Endothelial cell of umbilical vein (primary cell): Measurements from ENCODE around the gene UBL5.

Experiments
- CTCF ChIP-seq, 2 donors: IDR thresholded peaks; 1 replicate in 1 of 2; 2 replicates in 1 of 2; pipeline ENCODE4 v1.5.1; 2011; ENCODE audit warnings: low read length in 2 of 2, mild to moderate bottlenecking in 2 of 2, moderate library complexity in 2 of 2, control low read depth in 1 of 2, inconsistent platforms in 1 of 2, low read depth in 1 of 2; ENCODE audit not compliant: insufficient read depth in 1 of 2; ENCODE audit errors: extremely low read depth in 1 of 2
- EZH2 ChIP-seq: IDR thresholded peaks from 2 replicates; pipeline ENCODE4 v1.6.1; 2012; ENCODE audit warnings: borderline replicate concordance, low read depth, mild to moderate bottlenecking, moderate library complexity, low read length, inconsistent platforms; ENCODE audit not compliant: severe bottlenecking
- FOS ChIP-seq: IDR thresholded peaks from 2 replicates; pipeline ENCODE4 v1.6.1; 2011; ENCODE audit warnings: mild to moderate bottlenecking, low read length, moderate library complexity, borderline replicate concordance; ENCODE audit not compliant: insufficient read depth
- GATA2 ChIP-seq: IDR thresholded peaks from 2 replicates; pipeline ENCODE4 v1.7.0; 2011; ENCODE audit warnings: low read depth, mild to moderate bottlenecking, moderate library complexity, mixed read lengths, low read length; ENCODE audit not compliant: insufficient read length, insufficient read depth
- JUN ChIP-seq: IDR thresholded peaks from 2 replicates; pipeline ENCODE4 v1.6.1; 2011; ENCODE audit warnings: borderline replicate concordance, low read depth; ENCODE audit not compliant: insufficient read length, insufficient read depth
- MAX ChIP-seq: IDR thresholded peaks from 2 replicates; pipeline ENCODE4 v1.6.1; 2011; ENCODE audit not compliant: insufficient read depth, insufficient read length
- MYC ChIP-seq: IDR thresholded peaks from one replicate; pipeline ENCODE4 v1.6.1; 2011; ENCODE audit warnings: mild to moderate bottlenecking, low read depth, low read length
- POLR2A ChIP-seq: IDR thresholded peaks from 2 replicates; pipeline ENCODE4 v1.6.1; 2012; ENCODE audit warnings: low read depth, mild to moderate bottlenecking, control low read depth, low read length
- POLR2AphosphoS5 ChIP-seq: IDR thresholded peaks from 2 replicates; pipeline ENCODE4 v1.6.1; 2012; ENCODE audit warnings: low read depth, mild to moderate bottlenecking, control low read depth, low read length, moderate library complexity; ENCODE audit not compliant: insufficient read depth

DNA sequence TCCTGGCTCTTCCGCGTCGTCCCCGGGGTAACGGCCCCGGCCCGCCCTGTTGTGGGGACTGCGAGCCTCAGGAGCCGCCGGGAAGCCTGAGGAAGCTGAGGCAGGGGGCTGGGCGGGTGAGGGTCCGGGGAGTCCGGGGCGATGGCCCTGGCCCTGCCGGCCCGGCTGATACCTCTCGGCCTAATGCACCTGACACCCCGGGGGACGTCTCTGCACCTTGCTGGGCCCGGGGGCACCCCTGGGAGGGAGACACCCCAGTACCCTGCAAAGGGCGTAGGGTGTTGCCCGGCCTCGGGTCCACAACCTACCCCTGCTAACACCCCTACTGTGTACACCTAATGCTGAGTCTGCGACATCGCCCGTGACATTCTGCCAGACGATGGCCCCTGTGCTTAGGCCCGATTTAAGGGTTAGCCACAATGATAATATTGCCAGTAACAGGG lies 7.8 kb downstream of the UBL5 start:
- TF ChIP-seq CTCF (IDR thresholded peaks at IDR 0.05; ENCODE audit: extremely low read depth in 1 of 2, insufficient read depth in 1 of 2, low read depth in 1 of 2, low read length in 2 of 2) (no peak), POLR2A (no peak), POLR2AphosphoS5 (no peak), MYC (no peak), EZH2 (no peak), JUN (no peak), GATA2 (no peak), MAX (no peak), FOS (no peak)
